Endothelial cell (in vitro differentiated cells): ENCODE measurements around the gene SSTR5. TPM values are rescaled to one million over a fixed set of nuclear protein-coding genes. Genes with fewer than 3 reads are reported as not detected.

Experiments used
- DNase-seq: peaks from one replicate; pipeline ENCODE4 v3.0.0; 2021; ENCODE audit warnings: low spot score
- H3K27ac Mint-ChIP-seq: one replicate; pipeline ENCODE4 v1.8.0; 2021; ENCODE audit warnings: mixed read lengths, inconsistent platforms; ENCODE audit not compliant: unreplicated experiment
- H3K27me3 Mint-ChIP-seq: one replicate; pipeline ENCODE4 v1.8.0; 2021; ENCODE audit warnings: mild to moderate bottlenecking, moderate library complexity, mixed read lengths, inconsistent platforms; ENCODE audit not compliant: unreplicated experiment
- H3K36me3 Mint-ChIP-seq: one replicate; pipeline ENCODE4 v1.8.0; 2021; ENCODE audit warnings: mild to moderate bottlenecking, low read depth, mixed read lengths, inconsistent platforms; ENCODE audit not compliant: unreplicated experiment
- H3K4me1 Mint-ChIP-seq: one replicate; pipeline ENCODE4 v1.8.0; 2021; ENCODE audit warnings: mild to moderate bottlenecking, mixed read lengths, inconsistent platforms; ENCODE audit not compliant: unreplicated experiment
- H3K4me3 Mint-ChIP-seq: one replicate; pipeline ENCODE4 v1.8.0; 2021; ENCODE audit warnings: mild to moderate bottlenecking, mixed read lengths, inconsistent platforms; ENCODE audit not compliant: unreplicated experiment
- H3K9me3 Mint-ChIP-seq: one replicate; pipeline ENCODE4 v1.8.0; 2021; ENCODE audit warnings: mixed read lengths, inconsistent platforms; ENCODE audit not compliant: unreplicated experiment
- total RNA-seq: library from RNA; stranded (reverse); fragmentation: NEBNext Ultra II Directional; extraction: Animal tissue kit (Norgen Biotek cat#: 25700); gene quantifications from one replicate; pipeline ENCODE4 v1.2.1, GENCODE V29; 2021; ENCODE audit not compliant: unreplicated experiment
- TF ChIP-seq, protein P1 (sequence below): fragments of 200-600 bp; sonication (generic); IDR thresholded peaks from one replicate; pipeline ENCODE4 v1.5.0; 2021; ENCODE audit warnings: antibody characterized with exemption; ENCODE audit not compliant: unreplicated experiment

SSTR5 gene
- total RNA-seq, 1 donor from 2014 or later = not detected

DNA sequence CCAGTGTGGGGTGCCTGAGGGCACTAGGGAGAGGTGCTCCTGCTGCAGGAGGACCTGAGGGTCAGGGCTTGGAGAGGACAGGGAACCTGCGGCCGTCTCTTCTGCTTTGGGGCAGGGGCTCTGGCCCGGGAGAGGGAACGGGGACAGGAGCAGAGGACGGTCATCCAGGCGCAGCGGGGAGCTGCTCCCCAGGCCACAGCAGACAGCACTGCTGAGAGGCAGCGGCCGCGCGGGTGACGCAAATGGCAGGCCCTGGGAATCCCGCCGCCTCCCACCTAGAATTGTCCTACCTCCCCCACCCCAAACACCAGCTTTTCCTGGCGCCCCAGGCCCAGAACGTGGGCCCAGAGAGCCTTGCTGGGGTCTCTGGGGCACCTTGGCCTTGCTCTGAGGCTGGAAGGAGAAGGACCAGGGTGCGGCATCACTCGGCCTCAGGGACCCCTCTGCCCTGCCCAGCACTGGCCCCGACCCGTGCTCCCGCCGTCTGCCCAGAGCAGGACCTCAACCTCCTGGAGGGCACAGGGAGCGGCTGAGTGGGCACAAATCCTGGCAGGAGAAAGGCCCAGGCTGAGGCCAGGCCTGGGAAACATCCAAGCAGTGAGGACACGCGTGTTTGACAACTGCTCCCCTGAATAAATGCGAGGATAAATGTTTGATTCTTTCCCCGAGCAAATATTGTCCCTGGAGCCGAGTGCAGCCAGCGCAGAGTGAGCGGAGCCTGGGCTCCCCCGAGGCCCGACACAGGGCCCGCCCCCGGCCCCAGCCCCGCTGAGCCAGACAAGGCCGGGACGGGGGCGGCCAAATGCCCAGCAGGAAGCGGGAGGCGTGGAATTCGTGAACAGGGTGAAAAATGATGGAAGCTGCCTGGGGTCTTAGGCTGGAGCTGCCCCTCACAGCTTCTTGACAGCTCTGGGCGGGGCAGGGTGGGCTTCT lies 8.5 kb downstream of the SSTR5 start:
- H3K4me3 Mint-ChIP-seq = no peak overlapping the region
- TF ChIP-seq, protein P1, sequence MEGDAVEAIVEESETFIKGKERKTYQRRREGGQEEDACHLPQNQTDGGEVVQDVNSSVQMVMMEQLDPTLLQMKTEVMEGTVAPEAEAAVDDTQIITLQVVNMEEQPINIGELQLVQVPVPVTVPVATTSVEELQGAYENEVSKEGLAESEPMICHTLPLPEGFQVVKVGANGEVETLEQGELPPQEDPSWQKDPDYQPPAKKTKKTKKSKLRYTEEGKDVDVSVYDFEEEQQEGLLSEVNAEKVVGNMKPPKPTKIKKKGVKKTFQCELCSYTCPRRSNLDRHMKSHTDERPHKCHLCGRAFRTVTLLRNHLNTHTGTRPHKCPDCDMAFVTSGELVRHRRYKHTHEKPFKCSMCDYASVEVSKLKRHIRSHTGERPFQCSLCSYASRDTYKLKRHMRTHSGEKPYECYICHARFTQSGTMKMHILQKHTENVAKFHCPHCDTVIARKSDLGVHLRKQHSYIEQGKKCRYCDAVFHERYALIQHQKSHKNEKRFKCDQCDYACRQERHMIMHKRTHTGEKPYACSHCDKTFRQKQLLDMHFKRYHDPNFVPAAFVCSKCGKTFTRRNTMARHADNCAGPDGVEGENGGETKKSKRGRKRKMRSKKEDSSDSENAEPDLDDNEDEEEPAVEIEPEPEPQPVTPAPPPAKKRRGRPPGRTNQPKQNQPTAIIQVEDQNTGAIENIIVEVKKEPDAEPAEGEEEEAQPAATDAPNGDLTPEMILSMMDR = no peak
- H3K27me3 Mint-ChIP-seq = peaks cover 4% of the 10 kb centered on the region
- H3K27ac Mint-ChIP-seq = no peak overlapping the region
- H3K9me3 Mint-ChIP-seq = peaks cover 5% of the 10 kb centered on the region
- H3K36me3 Mint-ChIP-seq = peaks cover 5% of the 10 kb centered on the region
- no peaks in the 10 kb centered on the region for H3K4me1 Mint-ChIP-seq
- no peak for DNase-seq

DNA sequence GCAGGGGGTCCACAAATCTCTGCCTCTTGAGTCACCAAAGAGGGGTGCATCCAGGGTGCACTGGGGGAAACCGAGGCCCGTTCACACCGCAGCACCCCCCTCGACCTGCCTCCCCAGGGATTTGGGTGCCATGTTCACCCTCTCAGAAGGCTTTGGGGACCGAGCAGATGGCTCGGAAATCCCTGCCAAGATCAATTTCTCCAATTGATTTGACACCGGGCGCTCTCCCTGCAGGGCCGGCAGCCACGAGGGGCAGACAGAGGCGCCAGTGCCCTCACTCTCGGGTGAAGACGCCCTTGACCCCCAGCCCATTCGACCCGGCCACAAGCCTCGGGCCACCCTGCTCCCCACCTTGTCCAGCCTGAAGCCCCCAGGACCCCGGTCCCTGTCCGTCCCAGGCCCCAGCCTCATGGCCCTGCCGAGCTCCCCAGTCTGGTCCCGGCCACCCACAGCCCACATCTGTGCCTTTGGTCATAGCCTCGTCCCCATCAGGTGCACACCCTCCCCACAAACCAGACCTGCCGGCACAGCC lies 9.3 kb downstream of the SSTR5 start:
- H3K9me3 Mint-ChIP-seq = peaks cover 5% of the 10 kb centered on the region
- peaks cover 5% of the 10 kb centered on the region for H3K36me3 Mint-ChIP-seq
- peaks cover 3% of the 10 kb centered on the region for H3K27me3 Mint-ChIP-seq
- DNase-seq = no peak
- no peak overlapping the region for H3K27ac Mint-ChIP-seq
- H3K4me3 Mint-ChIP-seq = no peak overlapping the region
- TF ChIP-seq, protein P1 = no peak
- H3K4me1 Mint-ChIP-seq = no peaks in the 10 kb centered on the region

DNA sequence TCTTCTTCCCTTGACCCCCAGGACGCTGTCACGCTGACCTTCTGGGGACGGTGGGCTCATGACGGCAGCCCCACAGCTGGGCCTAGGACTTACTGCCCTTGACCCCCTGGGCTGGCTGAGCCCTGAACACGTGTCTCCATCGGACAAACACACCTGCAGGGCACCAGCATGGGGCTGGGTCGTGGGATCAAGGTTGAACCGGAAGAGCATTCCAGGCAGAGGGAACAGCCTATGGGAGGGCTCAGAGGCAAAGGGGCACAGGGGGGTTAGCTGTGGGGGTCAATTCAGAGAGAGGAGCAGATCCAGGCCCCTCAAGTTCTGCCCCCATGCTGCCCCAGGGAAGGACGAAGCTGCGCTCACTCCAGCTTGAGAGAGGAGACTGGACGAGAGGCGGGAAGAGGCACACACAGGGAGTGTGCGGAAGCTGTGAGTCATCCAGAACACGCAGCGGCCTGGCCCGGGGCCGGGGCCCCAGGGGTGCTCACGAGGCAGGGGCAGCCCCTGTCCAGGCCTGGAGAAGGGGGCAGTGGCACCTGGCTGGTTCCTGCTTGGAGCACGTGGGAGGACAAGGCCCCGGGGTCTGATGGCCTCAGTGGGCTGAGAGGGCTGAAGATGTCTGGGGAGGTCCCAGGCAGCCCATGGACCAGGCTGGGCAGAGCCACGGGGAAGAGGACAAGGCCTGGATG lies 9.9 kb downstream of the SSTR5 start:
- H3K36me3 Mint-ChIP-seq = peaks cover 5% of the 10 kb centered on the region
- no peak overlapping the region for H3K27ac Mint-ChIP-seq
- TF ChIP-seq, protein P1 = no peak
- H3K27me3 Mint-ChIP-seq = peaks cover 3% of the 10 kb centered on the region
- no peak for DNase-seq
- no peak overlapping the region for H3K4me3 Mint-ChIP-seq
- no peaks in the 10 kb centered on the region for H3K4me1 Mint-ChIP-seq
- H3K9me3 Mint-ChIP-seq = peaks cover 5% of the 10 kb centered on the region

DNA sequence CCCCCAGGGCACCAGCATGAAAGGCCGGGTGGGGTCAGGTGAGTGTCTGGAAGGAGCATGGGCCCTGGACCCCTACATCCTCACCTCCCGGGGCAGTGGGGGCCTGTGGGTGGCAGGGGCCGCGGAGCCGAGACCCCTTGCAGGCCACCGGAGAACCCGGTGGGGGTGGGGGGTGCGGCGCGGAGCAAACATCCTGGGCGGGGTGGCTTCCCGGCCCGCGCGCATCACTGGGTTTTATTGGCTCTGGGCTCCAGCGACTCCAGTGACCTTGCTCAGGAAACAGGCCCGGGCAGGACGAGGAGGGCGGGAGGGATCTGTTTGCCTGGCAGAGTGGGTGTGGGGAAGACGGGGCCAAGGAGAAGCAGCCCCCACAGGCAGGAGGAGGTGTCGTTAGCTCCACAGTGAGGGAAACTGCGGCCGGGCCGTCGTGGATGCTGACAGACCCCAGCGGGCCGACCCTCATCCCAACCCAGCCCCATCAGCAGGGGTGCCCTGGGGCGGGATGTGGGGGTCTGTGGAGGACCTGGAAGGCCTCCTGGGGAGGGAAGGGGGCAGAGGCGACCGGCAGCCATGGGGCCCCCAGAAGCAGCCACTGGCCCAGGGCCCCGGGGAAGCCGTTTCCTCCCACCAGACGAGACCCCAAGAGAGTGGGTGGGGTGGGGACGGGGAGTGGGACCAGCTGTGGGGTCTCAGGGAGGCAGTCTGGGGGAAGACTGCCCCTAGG lies 10.6 kb downstream of the SSTR5 start:
- Mint-ChIP-seq H3K9me3 (peaks cover 5% of the 10 kb centered on the region), H3K4me1 (no peaks in the 10 kb centered on the region), H3K27ac (no peak overlapping the region), H3K27me3 (peaks cover 3% of the 10 kb centered on the region), H3K4me3 (no peak overlapping the region), H3K36me3 (peaks cover 5% of the 10 kb centered on the region)
- DNase-seq = no peak
- TF ChIP-seq, protein P1 = no peak
